Epithelial cell of proximal tubule (primary cell): ENCODE data around the gene EXD3. TPM values are rescaled to one million over a fixed set of nuclear protein-coding genes. Genes with fewer than 3 reads are reported as not detected.

Experiments
- DNase-seq: peaks from one replicate; pipeline ENCODE4 v3.0.0-alpha.2; 2011; ENCODE audit warnings: low read depth
- H3K4me3 ChIP-seq: 2 replicates; pipeline ENCODE4 v1.5.1; 2011; ENCODE audit warnings: low read depth, mild to moderate bottlenecking, low read length
- total RNA-seq: library from RNA; depleted of rRNA; stranded (reverse); fragments of >200 nt; gene quantifications from 2 replicates; pipeline ENCODE4 v1.2.3, GENCODE V29; 2015
- TF ChIP-seq, protein P1 (sequence below): conservative IDR thresholded peaks from 2 replicates; pipeline ENCODE4 v1.5.1; 2012; ENCODE audit warnings: low read depth, mild to moderate bottlenecking, low read length

EXD3 gene
- total RNA-seq, 1 donor from 2014 or later, result 29.2 TPM

DNA sequence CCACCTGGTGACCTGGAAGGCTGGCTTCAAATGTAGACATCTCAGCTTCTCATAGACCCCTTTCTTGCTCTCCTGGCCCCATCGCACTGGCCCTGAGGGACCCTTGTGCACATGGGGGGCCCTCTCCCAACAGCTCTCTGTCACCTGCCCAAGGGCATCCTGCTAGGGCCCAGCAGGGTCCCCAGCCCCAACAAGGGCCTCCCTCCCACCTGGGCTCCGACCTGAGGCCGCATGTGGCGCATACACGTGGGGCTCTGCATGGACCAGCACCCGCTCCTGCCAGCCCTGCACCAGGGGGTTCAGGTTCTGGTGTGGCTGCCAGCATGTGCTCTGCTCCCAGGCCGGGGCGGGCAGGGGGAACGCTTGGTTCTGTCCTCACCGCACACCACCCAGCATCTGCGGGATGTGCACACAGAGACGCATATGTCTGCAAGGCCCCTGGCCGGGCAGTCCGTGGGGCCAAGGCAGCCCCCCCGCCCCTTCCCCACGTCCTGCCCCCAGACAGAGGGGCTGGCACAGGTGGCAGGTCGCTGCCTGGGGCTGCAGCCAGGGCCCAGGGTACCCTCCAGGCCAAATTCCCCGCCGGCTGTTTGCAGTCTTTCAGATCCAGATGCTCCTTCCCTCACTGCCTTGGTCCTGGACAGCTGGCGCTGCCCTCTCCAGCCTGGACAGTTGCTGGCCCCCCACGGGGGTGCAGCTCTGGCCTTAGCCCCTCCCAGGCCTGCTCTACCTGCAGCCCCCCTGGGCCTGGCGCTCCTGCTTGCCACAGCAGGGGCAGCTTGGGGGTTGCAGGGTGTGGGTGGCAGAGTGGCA, 103.0 kb downstream of the EXD3 start:
- DNase-seq, result no peak
- H3K4me3 ChIP-seq, result no peak overlapping the region
- TF ChIP-seq, protein P1, sequence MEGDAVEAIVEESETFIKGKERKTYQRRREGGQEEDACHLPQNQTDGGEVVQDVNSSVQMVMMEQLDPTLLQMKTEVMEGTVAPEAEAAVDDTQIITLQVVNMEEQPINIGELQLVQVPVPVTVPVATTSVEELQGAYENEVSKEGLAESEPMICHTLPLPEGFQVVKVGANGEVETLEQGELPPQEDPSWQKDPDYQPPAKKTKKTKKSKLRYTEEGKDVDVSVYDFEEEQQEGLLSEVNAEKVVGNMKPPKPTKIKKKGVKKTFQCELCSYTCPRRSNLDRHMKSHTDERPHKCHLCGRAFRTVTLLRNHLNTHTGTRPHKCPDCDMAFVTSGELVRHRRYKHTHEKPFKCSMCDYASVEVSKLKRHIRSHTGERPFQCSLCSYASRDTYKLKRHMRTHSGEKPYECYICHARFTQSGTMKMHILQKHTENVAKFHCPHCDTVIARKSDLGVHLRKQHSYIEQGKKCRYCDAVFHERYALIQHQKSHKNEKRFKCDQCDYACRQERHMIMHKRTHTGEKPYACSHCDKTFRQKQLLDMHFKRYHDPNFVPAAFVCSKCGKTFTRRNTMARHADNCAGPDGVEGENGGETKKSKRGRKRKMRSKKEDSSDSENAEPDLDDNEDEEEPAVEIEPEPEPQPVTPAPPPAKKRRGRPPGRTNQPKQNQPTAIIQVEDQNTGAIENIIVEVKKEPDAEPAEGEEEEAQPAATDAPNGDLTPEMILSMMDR, result no peak

DNA sequence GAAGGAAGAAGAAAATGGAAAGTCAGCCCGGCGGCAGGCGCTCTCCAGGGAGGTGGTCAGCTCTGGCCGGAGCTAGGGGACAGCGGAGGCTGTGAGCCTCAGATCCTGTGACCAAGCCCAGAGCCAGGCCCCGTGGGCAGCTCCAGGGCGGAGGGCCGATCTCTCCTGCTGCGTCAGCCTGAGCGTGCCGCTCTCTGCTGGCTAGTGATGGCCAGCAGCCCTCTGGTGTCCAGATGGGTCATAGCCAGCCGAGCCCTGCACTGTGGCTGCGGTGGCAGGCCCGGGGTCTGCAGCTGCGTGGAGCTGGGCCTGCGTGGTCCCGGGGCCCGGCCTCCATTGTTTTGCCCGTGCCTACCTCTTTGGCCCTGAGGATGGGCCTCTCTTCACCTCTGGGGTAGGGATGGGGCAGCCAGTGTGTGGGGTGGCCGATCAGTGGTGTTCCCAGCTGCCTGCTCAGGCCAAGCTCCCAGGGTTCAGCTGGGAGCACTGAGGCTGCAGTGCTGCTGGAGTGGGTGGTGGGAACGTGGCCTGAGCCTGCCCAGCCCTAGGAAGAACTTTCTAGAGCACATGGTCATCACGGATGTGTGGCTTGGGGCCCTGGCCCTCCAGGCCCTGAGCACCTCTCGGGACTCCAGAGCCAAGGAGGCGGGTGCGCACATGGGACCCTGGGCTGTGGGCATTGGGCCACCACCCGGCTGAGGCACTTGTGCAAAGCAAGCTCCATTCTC, 103.8 kb downstream of the EXD3 start:
- TF ChIP-seq, protein P1, result no peak
- no peak for DNase-seq
- H3K4me3 ChIP-seq, result no peak overlapping the region

DNA sequence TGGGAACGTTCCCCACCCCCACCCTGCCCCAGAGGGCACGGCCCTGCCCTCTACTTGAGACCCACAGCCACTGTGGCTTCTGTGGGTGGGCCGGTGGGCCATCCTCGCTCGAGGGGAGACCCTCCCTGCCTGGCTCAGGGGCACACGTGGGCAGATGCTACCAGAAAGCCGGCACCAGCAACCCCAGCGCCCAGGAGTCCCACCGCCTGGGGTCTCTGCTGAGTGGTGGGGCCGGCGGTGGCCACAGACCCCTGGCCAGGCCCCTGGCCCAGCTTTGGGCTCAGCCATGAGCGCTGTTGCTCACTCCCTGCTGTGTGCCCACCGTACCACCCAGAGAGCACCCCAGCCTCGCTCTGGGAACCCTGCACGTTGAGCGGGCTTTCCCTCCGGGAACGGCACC, 104.4 kb downstream of the EXD3 start:
- no peak for DNase-seq
- TF ChIP-seq, protein P1, result no peak
- H3K4me3 ChIP-seq, result no peak overlapping the region

DNA sequence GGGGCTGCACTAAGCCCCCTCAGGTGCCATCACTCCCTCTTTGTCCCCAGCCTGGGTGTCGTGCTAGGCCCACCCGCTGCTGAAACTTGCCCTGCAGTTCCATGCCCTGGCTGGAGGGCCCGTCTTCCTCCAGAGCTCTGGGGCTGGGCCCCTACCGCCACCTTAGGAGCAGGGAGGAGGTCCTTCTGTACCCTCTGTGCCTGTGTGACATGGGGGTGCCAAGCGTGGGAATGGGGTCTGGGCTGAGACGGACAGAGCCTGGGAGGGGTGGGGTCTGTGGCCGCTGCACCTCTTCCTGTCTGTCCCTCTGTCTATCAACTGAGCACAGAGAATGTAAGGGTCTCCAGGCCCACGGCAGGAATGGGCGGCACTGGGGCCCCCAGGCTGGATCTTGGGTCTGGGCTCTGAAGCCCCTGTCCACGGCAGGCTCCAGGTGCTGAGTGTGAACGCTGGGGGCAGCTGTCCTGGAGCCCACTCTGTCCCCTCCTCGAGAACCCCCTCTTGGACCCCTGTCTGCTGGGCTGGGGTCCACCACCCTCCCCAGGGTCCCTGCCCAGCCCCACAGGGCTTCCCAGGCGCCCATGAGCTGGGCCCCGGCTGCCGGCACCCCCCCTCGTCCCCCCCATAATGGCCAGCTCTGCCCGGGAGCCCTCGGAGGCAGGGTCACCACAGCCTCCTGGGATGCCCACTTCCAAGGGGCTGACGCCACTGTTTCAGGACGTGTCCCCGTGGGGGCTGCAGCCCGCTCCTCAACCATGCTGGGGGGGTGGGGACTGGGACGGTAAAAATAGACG, 105.0 kb downstream of the EXD3 start:
- TF ChIP-seq, protein P1, result no peak

DNA sequence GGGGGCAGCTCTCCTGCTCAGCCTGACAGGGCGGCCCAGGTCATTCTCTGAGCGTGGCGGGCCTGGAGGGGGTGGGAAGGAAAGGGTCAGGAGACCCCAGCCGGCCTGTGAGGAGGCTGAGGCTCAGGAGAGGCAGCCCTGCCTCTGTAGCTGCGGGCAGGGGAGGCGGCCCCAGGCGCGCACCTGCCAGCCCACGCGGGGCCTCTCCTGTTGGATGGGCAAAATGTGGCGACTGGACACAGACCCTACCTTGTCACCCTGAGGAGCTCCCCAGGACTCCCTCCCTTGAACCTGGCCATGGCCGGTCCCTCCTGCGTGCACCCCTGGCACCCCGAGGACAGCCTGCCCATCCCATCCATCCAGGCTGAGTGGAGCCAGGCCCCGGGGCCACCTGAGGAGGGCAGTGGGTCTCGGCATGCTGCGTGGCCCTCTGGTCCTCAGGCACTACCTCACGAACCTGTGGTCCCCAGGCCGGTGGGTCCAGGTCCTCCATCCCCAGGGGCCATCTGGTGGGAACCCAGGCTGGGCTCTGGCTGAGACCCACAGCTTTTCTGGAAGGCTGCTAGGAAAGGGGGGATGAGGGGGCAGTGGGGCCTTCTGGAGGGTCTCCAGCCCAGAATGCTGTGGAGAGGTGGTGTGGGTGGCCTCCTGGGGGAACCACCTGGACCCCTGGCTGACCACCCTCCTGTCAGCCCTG, 105.8 kb downstream of the EXD3 start:
- TF ChIP-seq, protein P1, result no peak
- no peak for DNase-seq
- H3K4me3 ChIP-seq, result no peak overlapping the region

More for the DNA sequence above, 105.0 kb downstream of the EXD3 start:
- no peak overlapping the region for H3K4me3 ChIP-seq
- no peak for DNase-seq
